GM15510 (cell line): Measurements from ENCODE around the gene TPO.

Experiments used
- POLR2A ChIP-seq: IDR thresholded peaks from 3 replicates; pipeline ENCODE4 v1.6.1; 2011; ENCODE audit warnings: borderline replicate concordance; ENCODE audit not compliant: insufficient read length; ENCODE audit errors: extremely low read depth

The TPO gene

DNA sequence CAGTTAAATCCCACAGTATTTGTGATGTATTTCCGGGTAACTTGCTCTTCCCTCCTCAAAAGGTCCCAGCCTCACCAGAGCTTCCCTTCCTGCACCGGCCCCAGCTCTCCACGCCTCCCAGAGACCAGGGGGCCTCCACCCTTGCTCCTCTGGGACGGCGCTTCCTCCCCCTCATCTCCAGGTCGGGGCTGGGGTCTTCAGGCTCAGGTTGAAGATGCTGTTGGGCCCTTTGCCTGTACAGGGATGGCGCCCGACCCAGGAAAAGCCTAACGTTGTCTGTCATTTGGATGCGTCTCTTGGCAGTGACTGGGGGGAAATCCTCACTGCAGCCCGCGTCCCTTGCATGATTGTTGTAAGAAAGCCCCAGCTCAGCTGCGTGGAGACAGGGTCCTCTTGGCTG lies 126.7 kb downstream of the TPO start:
- no peak for TF ChIP-seq POLR2A

DNA sequence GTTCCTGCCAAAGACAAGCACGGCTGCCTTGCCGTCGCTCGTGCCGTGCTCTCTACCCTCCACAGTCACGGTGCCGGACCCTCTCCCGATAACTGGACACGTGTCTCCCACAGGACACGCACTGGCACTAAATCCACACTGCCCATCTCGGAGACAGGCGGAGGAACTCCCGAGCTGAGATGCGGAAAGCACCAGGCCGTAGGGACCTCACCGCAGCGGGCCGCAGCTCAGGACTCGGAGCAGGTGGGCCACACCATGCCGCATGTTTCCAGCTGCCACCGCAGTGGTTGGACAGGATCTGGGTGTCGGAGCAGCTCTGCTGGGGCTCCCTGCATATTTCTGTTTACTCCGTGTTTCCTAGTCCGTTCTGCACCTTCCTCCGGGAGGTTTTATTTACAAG lies 127.2 kb downstream of the TPO start:
- TF ChIP-seq POLR2A, result no peak

DNA sequence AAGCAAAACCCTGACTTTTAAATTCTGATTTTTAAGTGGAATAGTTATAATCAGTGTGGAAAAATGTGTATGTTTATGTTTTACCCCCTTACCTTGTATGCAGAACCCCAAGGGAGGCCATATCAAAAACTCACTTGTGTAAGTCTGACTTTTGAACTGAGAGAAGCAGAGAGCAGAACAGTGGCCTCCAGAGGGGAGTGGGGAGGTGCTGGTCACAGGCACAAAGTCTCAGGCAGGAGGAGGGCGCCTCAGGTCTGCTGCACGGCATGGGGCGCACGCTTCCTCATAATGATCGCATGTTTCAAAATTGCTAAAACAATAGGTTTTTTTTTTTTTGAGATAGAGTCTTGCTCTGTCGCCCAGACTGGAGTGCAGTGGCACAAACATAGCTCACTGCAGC lies 127.8 kb downstream of the TPO start:
- TF ChIP-seq POLR2A, result no peak

DNA sequence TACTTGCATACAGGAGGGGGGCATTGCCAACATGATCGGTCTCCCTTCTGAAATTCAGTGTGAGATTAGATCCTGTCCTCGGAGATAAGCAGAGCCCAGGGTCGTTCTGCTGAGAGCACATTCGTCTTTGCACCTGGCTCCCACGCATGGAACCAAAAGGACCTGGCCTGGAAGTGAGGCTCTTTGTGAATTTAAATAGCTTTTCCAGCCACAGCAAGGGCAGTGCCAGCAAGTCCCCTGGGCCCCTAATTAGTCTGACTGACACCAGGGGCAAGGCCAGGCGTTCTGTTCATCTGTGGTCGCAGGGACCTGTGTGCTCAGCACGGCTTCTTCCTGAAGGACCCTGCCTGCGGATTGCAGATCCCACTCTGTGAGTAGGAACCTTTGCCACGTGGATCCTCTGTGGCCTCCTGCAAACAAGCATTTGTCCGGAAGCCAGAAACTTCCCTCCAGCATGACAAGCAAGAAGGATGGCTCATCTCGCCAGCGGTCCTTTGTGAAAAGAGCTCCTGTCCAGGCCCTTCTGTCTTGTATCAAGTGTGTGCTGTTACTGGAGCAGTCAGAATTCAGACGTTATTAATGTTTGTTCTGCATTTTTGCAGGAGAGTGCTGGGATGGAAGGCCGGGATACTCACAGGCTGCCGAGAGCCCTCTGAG lies 128.7 kb downstream of the TPO start:
- TF ChIP-seq POLR2A, result no peak

DNA sequence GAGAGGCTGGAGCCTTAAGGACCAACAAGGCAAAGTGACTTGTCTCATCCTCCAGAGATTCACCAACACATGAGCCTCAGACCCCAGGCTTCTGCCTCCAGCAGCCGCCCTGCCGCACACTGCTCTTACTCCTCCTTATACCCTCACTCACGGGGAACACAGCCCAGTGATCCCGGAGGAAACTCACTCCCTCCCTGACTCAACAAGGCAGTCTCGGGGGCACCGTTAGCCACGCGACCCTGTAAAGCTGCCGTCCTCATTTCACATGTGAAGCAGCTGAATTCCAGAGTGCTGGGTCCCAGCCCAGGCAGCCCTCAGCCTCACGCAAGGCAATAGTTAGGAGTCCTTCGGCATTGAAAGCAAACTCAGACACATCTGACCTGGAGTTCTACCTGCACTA lies 129.7 kb downstream of the TPO start:
- TF ChIP-seq POLR2A, result no peak

DNA sequence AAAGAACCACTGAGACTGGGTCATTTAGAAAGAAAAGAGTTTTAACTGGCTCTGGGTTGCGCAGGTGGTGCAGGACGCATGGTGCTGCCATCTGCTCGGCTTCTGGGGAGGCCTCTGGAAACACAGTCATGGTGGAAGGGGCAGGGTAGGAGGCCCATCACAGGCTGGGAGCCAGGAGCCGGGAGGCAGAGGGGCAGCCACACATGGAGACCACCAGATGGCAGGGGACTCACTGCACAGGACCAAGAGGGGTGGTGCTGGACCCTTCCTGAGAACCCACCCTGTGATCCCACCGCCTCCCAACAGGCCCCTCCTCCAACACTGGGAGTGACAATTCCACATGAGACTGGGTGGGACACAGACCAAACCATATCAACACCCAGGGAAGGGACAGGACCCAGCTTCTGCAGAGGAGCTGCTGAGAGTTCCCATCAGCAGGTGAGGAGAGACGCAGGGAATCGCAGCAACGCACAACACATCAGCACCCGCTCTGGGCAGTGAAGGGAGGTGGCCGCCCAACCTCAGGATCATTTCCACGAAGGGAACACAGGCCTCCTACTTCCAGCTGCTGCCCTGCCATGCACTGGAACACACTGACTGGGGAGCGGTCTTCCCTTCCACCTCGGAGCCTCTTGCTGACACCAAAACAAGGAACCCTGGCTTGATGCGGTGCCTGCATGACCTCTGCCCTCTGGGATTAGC lies 130.7 kb downstream of the TPO start:
- no peak for TF ChIP-seq POLR2A

DNA sequence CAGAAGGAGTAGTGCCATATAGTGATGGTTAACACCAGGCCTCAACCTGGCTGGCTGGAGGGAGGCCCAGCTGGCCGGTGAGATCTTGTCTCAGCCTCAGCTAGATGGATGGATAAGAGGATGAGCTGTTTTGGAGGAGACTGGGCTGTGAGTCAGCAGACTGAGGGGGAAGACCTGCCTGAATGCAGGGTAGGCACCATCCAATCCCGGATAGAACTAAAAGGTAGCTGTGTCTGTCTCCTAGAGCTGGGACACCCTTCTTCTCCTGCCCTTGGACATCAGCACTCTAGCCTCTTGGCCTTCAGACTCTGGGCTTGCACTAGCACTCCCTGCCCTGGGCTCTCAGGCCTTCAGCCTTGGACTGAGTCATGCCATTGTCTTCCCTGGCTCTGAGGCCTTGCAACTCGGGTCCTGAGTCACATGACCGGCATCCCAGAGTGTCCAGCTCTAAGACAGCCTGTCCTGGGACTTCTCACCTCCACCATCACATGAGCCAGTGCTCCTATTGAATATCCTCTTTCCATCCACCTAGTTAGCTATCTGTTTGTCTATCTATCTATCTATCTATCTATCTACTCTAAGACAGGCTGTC lies 131.3 kb downstream of the TPO start:
- TF ChIP-seq POLR2A, result no peak

DNA sequence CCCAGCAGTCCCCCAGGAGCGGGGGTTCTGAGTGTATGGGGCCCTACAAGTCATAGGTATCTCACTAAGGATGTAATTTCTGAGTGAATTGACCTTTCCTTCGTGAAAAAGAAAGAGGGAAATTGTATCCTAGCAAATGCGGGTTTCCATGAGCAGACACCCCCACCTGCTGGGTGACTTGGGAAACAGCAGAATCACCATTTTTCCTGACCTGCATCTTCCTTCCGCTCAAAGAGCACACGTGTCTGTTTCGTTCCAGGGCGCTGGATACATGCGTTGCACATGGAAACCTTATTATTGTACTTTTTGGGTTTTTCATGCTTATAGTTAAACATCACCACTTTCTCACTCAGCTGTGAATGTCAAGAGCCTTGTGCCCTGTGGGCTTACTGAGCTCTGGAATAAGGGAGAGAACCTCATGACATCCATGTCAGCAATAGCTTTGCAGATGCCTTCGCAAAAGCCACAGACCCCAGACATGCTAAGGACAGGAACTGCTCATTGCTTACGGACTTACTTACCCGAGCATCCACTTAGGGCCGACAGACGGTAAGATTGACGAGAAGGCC lies 132.8 kb downstream of the TPO start:
- TF ChIP-seq POLR2A, result no peak

DNA sequence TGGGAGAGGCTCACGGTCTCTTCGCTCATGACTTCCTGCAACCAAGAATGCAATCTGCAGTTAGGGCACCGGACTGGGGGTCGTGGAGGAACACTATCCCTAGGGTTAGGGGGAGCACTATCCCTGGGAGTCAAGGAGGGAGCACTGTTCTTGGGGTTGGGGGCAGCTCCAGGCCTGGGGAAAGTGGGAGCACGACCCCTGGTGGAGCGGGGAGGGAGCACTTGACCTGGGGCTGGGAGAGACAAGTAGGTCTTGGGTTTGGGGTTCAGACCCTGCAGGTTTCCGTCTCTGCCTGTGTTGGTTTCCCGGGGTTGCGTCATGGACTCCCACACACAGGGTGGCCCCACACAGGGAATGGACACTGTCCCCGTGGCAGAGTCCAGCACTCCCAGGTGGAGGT lies 133.6 kb downstream of the TPO start:
- TF ChIP-seq POLR2A, result no peak

DNA sequence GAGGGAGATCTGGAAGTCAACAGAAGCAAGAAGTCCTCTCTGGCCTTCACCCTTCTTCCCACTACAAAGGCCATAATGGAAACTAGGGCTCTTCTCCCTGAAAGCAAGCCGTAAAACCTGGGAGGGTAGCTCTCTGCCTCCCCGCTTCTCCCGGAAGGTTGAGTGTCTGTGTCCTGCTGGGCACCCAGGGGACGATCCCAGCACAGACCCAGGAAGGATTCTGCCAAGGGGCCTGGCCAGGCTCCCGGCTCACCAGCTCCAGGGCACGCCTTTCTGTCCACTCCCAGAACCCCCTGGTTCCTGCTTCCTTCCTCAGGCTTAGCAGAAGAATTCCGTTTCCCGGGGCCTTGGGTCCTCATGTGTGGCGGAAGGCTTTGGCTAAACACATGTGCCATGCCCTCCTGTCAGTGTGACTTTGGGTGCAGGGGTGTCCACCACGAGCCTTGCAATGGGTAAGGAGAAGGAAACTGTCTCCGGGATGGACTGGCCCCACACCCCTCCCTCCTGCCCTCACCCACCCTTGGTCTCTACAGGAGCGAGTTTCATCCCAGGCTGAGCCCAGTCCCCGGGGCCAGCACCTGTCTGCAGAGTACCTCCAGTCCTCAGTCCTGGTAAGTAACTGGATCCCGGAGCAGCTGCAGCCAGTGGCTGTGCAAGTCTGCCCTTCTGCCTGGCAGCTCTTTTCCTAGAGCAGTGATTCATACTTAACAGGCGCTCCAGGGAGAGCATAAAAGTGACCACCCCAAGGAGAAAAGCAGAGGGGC lies 135.8 kb downstream of the TPO start:
- TF ChIP-seq POLR2A, result no peak

DNA sequence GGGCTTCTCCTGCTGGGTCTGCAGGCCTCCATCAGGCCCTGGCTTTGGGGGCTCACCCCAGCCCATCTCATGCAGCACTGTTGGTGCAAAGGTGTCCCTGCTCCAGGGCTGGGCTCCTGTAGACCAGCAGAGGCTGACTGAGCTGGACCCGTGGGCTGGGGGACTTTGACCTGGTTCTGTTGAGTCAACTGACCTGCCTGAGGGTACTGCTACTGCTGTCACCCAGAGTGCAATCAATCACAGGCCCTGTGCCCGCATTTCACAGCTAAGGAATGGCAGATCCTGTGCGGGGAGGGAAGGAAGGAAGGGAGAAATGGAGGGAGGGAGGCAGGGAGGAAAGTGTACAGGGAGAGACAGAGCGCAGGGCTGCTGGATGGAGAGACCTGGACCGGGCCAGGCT lies 136.8 kb downstream of the TPO start:
- no peak for TF ChIP-seq POLR2A

DNA sequence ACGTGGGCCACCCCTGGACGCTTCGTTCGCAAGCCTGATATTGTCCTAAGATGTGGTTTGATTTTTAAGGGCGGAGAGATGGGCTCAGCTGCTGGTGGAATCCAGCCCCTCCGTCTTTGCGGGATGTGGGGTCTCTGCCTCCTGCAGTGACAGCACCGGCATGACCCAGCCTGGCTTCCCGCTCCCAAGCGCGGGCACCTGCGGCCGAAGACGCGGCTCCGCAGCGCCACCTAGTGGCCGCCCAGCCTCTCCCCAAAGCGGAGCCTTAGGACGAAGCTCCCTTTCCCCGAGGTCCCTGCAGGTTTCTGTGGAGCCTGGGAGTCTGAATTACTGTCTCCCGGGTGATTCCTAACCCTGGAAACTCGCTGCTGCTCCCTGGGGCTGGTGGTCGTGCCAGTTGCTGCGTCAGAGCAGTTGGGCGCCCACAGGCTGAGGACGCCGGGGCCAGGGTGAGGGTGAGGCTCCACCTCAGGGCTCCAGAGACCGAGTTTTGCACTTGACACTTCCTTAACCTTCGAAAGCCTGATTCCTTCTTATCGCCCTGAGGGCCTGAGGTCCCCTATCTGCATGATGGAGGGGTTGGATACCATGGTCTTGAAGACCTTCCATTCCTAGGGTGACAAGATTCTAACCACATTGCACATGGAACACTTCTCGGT lies 137.5 kb downstream of the TPO start:
- TF ChIP-seq POLR2A, result no peak

DNA sequence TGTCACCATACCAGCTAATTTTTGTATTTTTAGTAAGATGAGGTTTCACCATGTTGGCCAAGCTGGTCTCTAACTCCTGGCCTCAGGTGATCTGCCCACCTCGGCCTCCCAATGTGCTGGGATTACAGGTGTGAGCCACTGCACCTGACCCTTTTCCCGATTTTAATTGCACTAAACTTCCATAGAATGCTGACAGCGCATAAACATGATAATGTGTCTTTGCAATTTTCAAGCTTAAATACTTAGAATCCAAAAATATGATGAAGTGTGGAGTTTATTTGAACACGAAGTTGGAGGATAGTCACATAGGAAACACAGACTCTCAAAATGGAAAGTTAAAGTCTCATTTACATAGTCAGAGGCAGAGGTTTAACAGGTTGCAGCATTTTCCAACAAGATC lies 138.6 kb downstream of the TPO start:
- no peak for TF ChIP-seq POLR2A

DNA sequence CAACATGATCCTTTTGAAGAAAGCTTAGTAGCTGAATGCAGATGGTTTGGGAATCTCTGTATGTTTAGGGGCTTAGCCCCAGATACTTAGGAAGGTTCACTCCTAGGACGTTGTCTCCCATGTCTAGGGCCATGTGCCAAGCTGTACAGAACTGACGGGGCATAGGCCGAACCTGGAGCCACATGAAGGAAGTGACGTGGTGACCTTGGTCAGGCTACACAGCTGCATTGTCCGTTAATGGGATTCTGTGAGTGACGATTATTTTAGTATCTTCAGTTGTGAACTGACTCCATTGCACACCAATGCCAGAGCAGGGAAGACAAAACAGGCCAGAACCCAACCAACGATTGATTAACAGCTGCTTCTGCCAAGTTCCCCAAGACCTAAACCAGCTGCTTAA lies 139.3 kb downstream of the TPO start:
- no peak for TF ChIP-seq POLR2A
